HepG2 (cell line): ENCODE measurements around the gene TTC31. TPM values are rescaled to one million over a fixed set of nuclear protein-coding genes. Genes with fewer than 3 reads are reported as not detected.

ENCODE experiments used
- ATF2 ChIP-seq: sonication (generic); formaldehyde crosslinking; IDR thresholded peaks from 2 replicates; pipeline ENCODE4 v1.4.0; 2020; ENCODE audit warnings: missing genetic modification reagents
- ATF7-NPFF ChIP-seq: sonication (generic); formaldehyde crosslinking; IDR thresholded peaks from 2 replicates; pipeline ENCODE4 v1.8.1; 2023; ENCODE audit warnings: mild to moderate bottlenecking, low read depth, missing genetic modification reagents, moderate library complexity
- CEBPZ ChIP-seq: IDR thresholded peaks from 2 replicates; pipeline ENCODE4 v1.6.1; 2012; ENCODE audit warnings: low read length, improper control_type of control experiment
- CENPX ChIP-seq: sonication (generic); formaldehyde crosslinking; IDR thresholded peaks from 2 replicates; pipeline ENCODE4 v1.9.0; 2021; ENCODE audit warnings: mild to moderate bottlenecking, missing genetic modification reagents, moderate library complexity
- HINFP ChIP-seq: sonication (generic); formaldehyde crosslinking; IDR thresholded peaks from 2 replicates; pipeline ENCODE4 v1.4.0; 2020; ENCODE audit warnings: low read depth, mild to moderate bottlenecking, missing genetic modification reagents
- ISL2 ChIP-seq: sonication (generic); formaldehyde crosslinking; IDR thresholded peaks from 2 replicates; pipeline ENCODE4 v1.5.0; 2020; ENCODE audit warnings: missing genetic modification reagents
- TCF7L2 ChIP-seq: IDR thresholded peaks from 2 replicates; pipeline ENCODE4 v1.6.1; 2011; ENCODE audit warnings: mild to moderate bottlenecking, low read depth, low read length, moderate library complexity
- TERF1 ChIP-seq: sonication (generic); formaldehyde crosslinking; IDR thresholded peaks from 2 replicates; pipeline ENCODE4 v1.8.0; 2022; ENCODE audit warnings: mild to moderate bottlenecking, missing genetic modification reagents, moderate library complexity
- ZFP91 ChIP-seq: sonication (generic); formaldehyde crosslinking; IDR thresholded peaks from 2 replicates; pipeline ENCODE4 v1.9.0; 2022; ENCODE audit warnings: missing genetic modification reagents, mild to moderate bottlenecking, borderline replicate concordance
- ZIK1 ChIP-seq: sonication (generic); formaldehyde crosslinking; IDR thresholded peaks from 2 replicates; pipeline ENCODE4 v1.5.0; 2020; ENCODE audit warnings: mild to moderate bottlenecking, low read depth, missing genetic modification reagents, borderline replicate concordance
- ZNF7 ChIP-seq: IDR thresholded peaks from 2 replicates; pipeline ENCODE4 v1.6.1; 2016; ENCODE audit warnings: missing biosample characterization, missing genetic modification reagents
- ZNF788 ChIP-seq: sonication (generic); formaldehyde crosslinking; IDR thresholded peaks from 2 replicates; pipeline ENCODE4 v1.5.0; 2020; ENCODE audit warnings: mild to moderate bottlenecking, missing genetic modification reagents, borderline replicate concordance
- polyA plus RNA-seq, 8 experiments: library from polyadenylated mRNA; depleted of rRNA in 3 of 8; stranded (reverse) in 7 of 8; unstranded in 1 of 8; fragments of >200 nt; fragmentation: Illumina TruSeq in 4 of 8; extraction: Trizol in 4 of 8; gene quantifications; 2 replicates each; pipeline versions ENCODE4 v1.2.1 to v1.2.3, GENCODE V29; 2011 to 2016; ENCODE audit warnings: low read depth in 4 of 8, missing spikeins in 1 of 8, mixed read lengths in 1 of 8; ENCODE audit not compliant: insufficient read depth in 1 of 8
- total RNA-seq, 5 experiments: library from RNA; depleted of rRNA; stranded (reverse); fragments of >200 nt; fragmentation: Illumina TruSeq; extraction: Trizol; gene quantifications; 2 replicates each; pipeline ENCODE4 v1.2.3, GENCODE V29; 2016; ENCODE audit warnings: low read depth in 1 of 5
- TF ChIP-seq, protein P1 (sequence below), 2 experiments: sonication (generic) in 1 of 2; formaldehyde crosslinking in 1 of 2; IDR thresholded peaks; 2 replicates each; pipeline versions ENCODE4 v1.5.1 to v1.6.1; 2011 to 2020; ENCODE audit warnings: borderline replicate concordance in 1 of 2, low read depth in 1 of 2, low read length in 1 of 2, mild to moderate bottlenecking in 1 of 2, missing genetic modification reagents in 1 of 2, moderate library complexity in 1 of 2

The TTC31 gene
- total and polyA plus RNA-seq, 2 of the 13 experiments (the other 11 are each of a cell fraction or from before 2014, with no cell fraction given): 28.3 to 39.5 TPM

- no peak for TF ChIP-seq CEBPZ
- TF ChIP-seq TCF7L2: no peak
- TF ChIP-seq ATF2: peak; percentile 49
- TF ChIP-seq ISL2 (CRISPR knock-in tag): peak; percentile 50; the same call in 1 of the 2 replicates
- TF ChIP-seq ATF7-NPFF (CRISPR knock-in tag): no peak
- no peak for TF ChIP-seq CENPX (CRISPR knock-in tag)
- TF ChIP-seq, protein P1, sequence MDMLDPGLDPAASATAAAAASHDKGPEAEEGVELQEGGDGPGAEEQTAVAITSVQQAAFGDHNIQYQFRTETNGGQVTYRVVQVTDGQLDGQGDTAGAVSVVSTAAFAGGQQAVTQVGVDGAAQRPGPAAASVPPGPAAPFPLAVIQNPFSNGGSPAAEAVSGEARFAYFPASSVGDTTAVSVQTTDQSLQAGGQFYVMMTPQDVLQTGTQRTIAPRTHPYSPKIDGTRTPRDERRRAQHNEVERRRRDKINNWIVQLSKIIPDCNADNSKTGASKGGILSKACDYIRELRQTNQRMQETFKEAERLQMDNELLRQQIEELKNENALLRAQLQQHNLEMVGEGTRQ (IDR thresholded peaks at IDR 0.05; ENCODE audit: low read depth, low read length): no peak
- TF ChIP-seq, protein P1 (CRISPR knock-in tag; IDR thresholded peaks at IDR 0.05; ENCODE audit: borderline replicate concordance): peak; percentile 50; the same call in 1 of the 2 replicates
- TF ChIP-seq ZIK1 (CRISPR knock-in tag): peak; percentile 84
- TF ChIP-seq ZFP91 (CRISPR knock-in tag): peak; percentile 92
- no peak for TF ChIP-seq ZNF7 (CRISPR knock-in tag)
- TF ChIP-seq ZNF788 (CRISPR knock-in tag): peak; percentile 81
- TF ChIP-seq HINFP: peak; percentile 97; the same call in 1 of the 2 replicates
- no peak for TF ChIP-seq TERF1 (CRISPR knock-in tag)
Observed at GRCh38 chr2:74482801-74483674, at the start of gene TTC31, which contains the start of gene CCDC142 (continued).
